DOHH2 (cell line): ENCODE results near the gene UBAC2.

Experiments used
- H3F3A ChIP-seq: fragments of 200-600 bp; sonication (generic), shearing (Covaris generic); 2 replicates; pipeline ENCODE4 v1.6.0; 2016; ENCODE audit warnings: antibody characterized with exemption, mild to moderate bottlenecking; ENCODE audit not compliant: control insufficient read depth, insufficient read depth
- H3K27ac ChIP-seq: fragments of 200-600 bp; sonication (generic); 2 replicates; pipeline ENCODE4 v1.5.1; 2014; ENCODE audit warnings: low read depth, mild to moderate bottlenecking, low read length, moderate library complexity
- H3K27me3 ChIP-seq: fragments of 200-600 bp; sonication (generic); 2 replicates; pipeline ENCODE4 v1.6.1; 2014; ENCODE audit warnings: mild to moderate bottlenecking, low read length, mixed read lengths; ENCODE audit not compliant: control insufficient read depth
- H3K36me3 ChIP-seq: fragments of 200-600 bp; sonication (generic); 2 replicates; pipeline ENCODE4 v1.6.1; 2014; ENCODE audit warnings: mild to moderate bottlenecking, low read length, moderate library complexity, mixed read lengths; ENCODE audit not compliant: control insufficient read depth
- H3K4me1 ChIP-seq: fragments of 200-600 bp; sonication (generic); 2 replicates; pipeline ENCODE4 v1.6.1; 2014; ENCODE audit warnings: mild to moderate bottlenecking, low read length, mixed read lengths; ENCODE audit not compliant: control insufficient read depth
- H3K4me2 ChIP-seq: fragments of 200-600 bp; sonication (generic); 2 replicates; pipeline ENCODE4 v1.6.0; 2014; ENCODE audit warnings: mild to moderate bottlenecking, low read length, moderate library complexity
- H3K4me3 ChIP-seq: fragments of 200-600 bp; sonication (generic); 2 replicates; pipeline ENCODE4 v1.5.1; 2014; ENCODE audit warnings: mild to moderate bottlenecking, low read length, mixed read lengths
- H3K79me2 ChIP-seq: fragments of 200-600 bp; sonication (generic); 2 replicates; pipeline ENCODE4 v1.6.1; 2014; ENCODE audit warnings: mild to moderate bottlenecking, low read length, mixed read lengths; ENCODE audit not compliant: control insufficient read depth
- H3K9me2 ChIP-seq: fragments of 200-600 bp; sonication (generic); replicated peaks from 2 replicates; pipeline ENCODE4 v1.6.1; 2014; ENCODE audit warnings: mild to moderate bottlenecking, low read length, mixed read lengths; ENCODE audit not compliant: control insufficient read depth
- H3K9me3 ChIP-seq: fragments of 200-600 bp; sonication (generic); 2 replicates; pipeline ENCODE4 v1.6.1; 2014; ENCODE audit warnings: antibody characterized with exemption, low read length, mixed read lengths; ENCODE audit not compliant: control insufficient read depth, insufficient read depth
- H4K20me1 ChIP-seq: fragments of 200-600 bp; sonication (generic); 2 replicates; pipeline ENCODE4 v1.6.0; 2014; ENCODE audit warnings: low read depth, mild to moderate bottlenecking, antibody characterized with exemption, low read length, moderate library complexity; ENCODE audit not compliant: control insufficient read depth, insufficient read depth
- CTCF ChIP-seq: fragments of 200-600 bp; sonication (generic); IDR thresholded peaks from one replicate; pipeline ENCODE4 v1.5.1; 2014; ENCODE audit warnings: antibody characterized with exemption, mild to moderate bottlenecking, low read depth, low read length; ENCODE audit not compliant: poor library complexity, severe bottlenecking
- EZH2phosphoT487 ChIP-seq: fragments of 200-600 bp; sonication (generic); IDR thresholded peaks from 2 replicates; pipeline ENCODE4 v1.6.1; 2017; ENCODE audit warnings: borderline replicate concordance, mild to moderate bottlenecking, antibody characterized with exemption, low read length, moderate library complexity, mixed read lengths

The UBAC2 gene

GRCh38 chr13:99327126-99327525 is 126.5 kb downstream of the UBAC2 start:
- H3K36me3 ChIP-seq: peaks cover 28% of the 10 kb centered on the region
- no peak for TF ChIP-seq EZH2phosphoT487
- no peak for TF ChIP-seq CTCF
- H3K27ac ChIP-seq: no peak overlapping the region
- no peaks in the 10 kb centered on the region for H4K20me1 ChIP-seq
- H3F3A ChIP-seq: no peaks in the 10 kb centered on the region
- no peak overlapping the region for H3K4me2 ChIP-seq
- H3K79me2 ChIP-seq: no peaks in the 10 kb centered on the region
- H3K9me2 ChIP-seq: no peaks in the 10 kb centered on the region
- H3K9me3 ChIP-seq: no peaks in the 10 kb centered on the region
- H3K27me3 ChIP-seq: no peaks in the 10 kb centered on the region
- H3K4me3 ChIP-seq: no peak overlapping the region
- H3K4me1 ChIP-seq: peaks cover 16% of the 10 kb centered on the region

- H3F3A ChIP-seq: no peaks in the 10 kb centered on the region
- no peaks in the 10 kb centered on the region for H4K20me1 ChIP-seq
- H3K4me3 ChIP-seq: no peak overlapping the region
- H3K9me2 ChIP-seq: no peaks in the 10 kb centered on the region
- H3K36me3 ChIP-seq: peaks cover 25% of the 10 kb centered on the region
- H3K9me3 ChIP-seq: no peaks in the 10 kb centered on the region
- peaks cover 16% of the 10 kb centered on the region for H3K4me1 ChIP-seq
- no peak for TF ChIP-seq EZH2phosphoT487
- no peaks in the 10 kb centered on the region for H3K79me2 ChIP-seq
- no peak overlapping the region for H3K27ac ChIP-seq
- no peaks in the 10 kb centered on the region for H3K27me3 ChIP-seq
- H3K4me2 ChIP-seq: no peak overlapping the region
Observed at GRCh38 chr13:99327761-99328160, 127.1 kb downstream of the UBAC2 start.

- Histone ChIP-seq H3K9me2 (no peaks in the 10 kb centered on the region), H3K36me3 (peaks cover 20% of the 10 kb centered on the region), H3K27me3 (no peaks in the 10 kb centered on the region), H4K20me1 (no peaks in the 10 kb centered on the region), H3F3A (no peaks in the 10 kb centered on the region), H3K4me1 (peaks cover 16% of the 10 kb centered on the region), H3K27ac (no peak overlapping the region), H3K4me2 (no peak overlapping the region), H3K9me3 (no peaks in the 10 kb centered on the region), H3K4me3 (no peak overlapping the region), H3K79me2 (no peaks in the 10 kb centered on the region)
- TF ChIP-seq EZH2phosphoT487: no peak
- no peak for TF ChIP-seq CTCF
Observed at GRCh38 chr13:99329477-99329876, 128.8 kb downstream of the UBAC2 start.

GRCh38 chr13:99330942-99331341 is 130.3 kb downstream of the UBAC2 start:
- Histone ChIP-seq H3K4me2 (no peak overlapping the region), H3K27ac (no peak overlapping the region), H3K27me3 (no peaks in the 10 kb centered on the region), H3F3A (no peaks in the 10 kb centered on the region), H3K4me3 (no peak overlapping the region), H3K9me3 (no peaks in the 10 kb centered on the region), H3K36me3 (peaks cover 15% of the 10 kb centered on the region), H3K79me2 (no peaks in the 10 kb centered on the region), H4K20me1 (no peaks in the 10 kb centered on the region), H3K4me1 (peaks cover 11% of the 10 kb centered on the region), H3K9me2 (no peaks in the 10 kb centered on the region)
- TF ChIP-seq CTCF (no peak), EZH2phosphoT487 (no peak)
